Loucy (cell line): ENCODE measurements around the gene CFAP52.
"Not testable (repeated sequence)": the region's sequence is repeated elsewhere in the genome, so short reads cannot be mapped to it uniquely, and the experiment has no call there.

Source experiments
- H2AFZ ChIP-seq: fragments of 200-600 bp; sonication (generic); 2 replicates; pipeline ENCODE4 v1.6.0; 2016; ENCODE audit warnings: antibody characterized with exemption, mild to moderate bottlenecking, low read length, moderate library complexity
- H3F3A ChIP-seq: fragments of 200-600 bp; 2 replicates; pipeline ENCODE4 v1.6.0; 2016; ENCODE audit warnings: antibody characterized with exemption, low read depth, mild to moderate bottlenecking
- H3K27me3 ChIP-seq: fragments of 200-600 bp; sonication (generic); 2 replicates; pipeline ENCODE4 v1.6.1; 2014; ENCODE audit warnings: low read length, mild to moderate bottlenecking; ENCODE audit not compliant: insufficient read depth, poor library complexity, severe bottlenecking
- H3K36me3 ChIP-seq: fragments of 200-600 bp; sonication (generic); 2 replicates; pipeline ENCODE4 v1.6.1; 2016; ENCODE audit warnings: low read length; ENCODE audit not compliant: insufficient read depth
- H3K4me1 ChIP-seq: fragments of 200-600 bp; sonication (generic); 2 replicates; pipeline ENCODE4 v1.5.1; 2014; ENCODE audit warnings: low read length, mild to moderate bottlenecking; ENCODE audit not compliant: insufficient read depth, poor library complexity, severe bottlenecking
- H3K4me2 ChIP-seq: fragments of 200-600 bp; sonication (generic); 2 replicates; pipeline ENCODE4 v1.6.0; 2014; ENCODE audit warnings: antibody characterized with exemption, low read length, low read depth, mild to moderate bottlenecking; ENCODE audit not compliant: poor library complexity, severe bottlenecking
- H3K4me3 ChIP-seq: fragments of 200-600 bp; sonication (generic); 2 replicates; pipeline ENCODE4 v1.5.1; 2014; ENCODE audit warnings: low read length, mild to moderate bottlenecking, mixed read lengths; ENCODE audit not compliant: poor library complexity, severe bottlenecking
- H3K79me2 ChIP-seq: fragments of 200-600 bp; sonication (generic); 2 replicates; pipeline ENCODE4 v1.6.1; 2014; ENCODE audit warnings: low read length; ENCODE audit not compliant: insufficient read depth
- H3K9ac ChIP-seq: fragments of 200-600 bp; sonication (generic); 2 replicates; pipeline ENCODE4 v1.6.0; 2014; ENCODE audit warnings: mild to moderate bottlenecking, low read depth, low read length, moderate library complexity; ENCODE audit not compliant: poor library complexity, severe bottlenecking
- H3K9me2 ChIP-seq: fragments of 200-600 bp; sonication (generic); replicated peaks from 2 replicates; pipeline ENCODE4 v1.6.1; 2016; ENCODE audit warnings: low read depth, low read length, mixed read lengths
- H3K9me3 ChIP-seq: fragments of 200-600 bp; sonication (generic); 2 replicates; pipeline ENCODE4 v1.6.1; 2014; ENCODE audit warnings: mild to moderate bottlenecking, antibody characterized with exemption, low read length, low read depth; ENCODE audit not compliant: insufficient read depth
- H4K20me1 ChIP-seq: fragments of 200-600 bp; sonication (generic); 2 replicates; pipeline ENCODE4 v1.6.0; 2014; ENCODE audit warnings: antibody characterized with exemption, low read length, mild to moderate bottlenecking; ENCODE audit not compliant: insufficient read depth, poor library complexity, severe bottlenecking
- EZH2phosphoT487 ChIP-seq: fragments of 200-600 bp; IDR thresholded peaks from 2 replicates; pipeline ENCODE4 v1.6.1; 2018; ENCODE audit warnings: antibody characterized with exemption, mild to moderate bottlenecking, moderate library complexity, borderline replicate concordance
- TF ChIP-seq, protein P1 (sequence below): fragments of 200-600 bp; sonication (generic); conservative IDR thresholded peaks from 2 replicates; pipeline ENCODE4 v1.5.1; 2014; ENCODE audit warnings: mild to moderate bottlenecking, antibody characterized with exemption, low read length

CFAP52 gene

DNA sequence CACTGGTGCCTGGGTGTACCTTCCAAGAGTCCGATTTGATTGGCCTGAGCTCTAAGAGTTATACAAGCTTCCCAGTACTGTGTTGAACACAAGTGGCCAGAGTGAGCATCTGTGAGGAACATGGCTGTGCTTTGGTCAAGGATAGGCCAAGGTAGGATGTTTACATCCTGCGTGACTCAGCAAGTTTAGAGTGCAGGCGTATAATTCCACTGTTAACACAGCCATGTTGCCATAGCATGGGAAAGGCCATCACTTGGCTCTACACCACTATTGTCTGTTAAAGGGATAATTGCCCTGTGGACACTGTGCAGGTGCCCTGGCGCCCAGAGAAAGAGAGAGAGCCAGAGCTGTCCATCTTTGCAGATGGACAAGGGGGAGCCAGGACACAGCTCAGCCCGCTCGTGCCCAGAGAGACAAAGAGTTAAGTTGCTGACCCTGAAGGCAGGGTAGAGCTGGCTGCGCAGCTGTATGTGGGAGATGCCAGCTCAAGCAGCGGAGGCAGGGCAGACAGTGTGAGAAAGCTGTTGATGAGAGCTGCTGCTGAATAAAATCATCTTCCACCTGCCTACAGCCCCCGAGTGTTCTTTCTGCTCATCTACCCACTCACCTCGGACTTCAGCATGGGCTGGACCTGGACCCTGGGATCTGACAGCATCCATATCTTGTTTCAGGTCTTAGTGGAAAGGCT, 11.7 kb downstream of the CFAP52 start:
- Histone ChIP-seq H3F3A (no peaks in the 10 kb centered on the region), H3K9ac (no peak overlapping the region), H4K20me1 (no peaks in the 10 kb centered on the region), H3K27me3 (no peaks in the 10 kb centered on the region), H2AFZ (no peak overlapping the region), H3K9me2 (no peaks in the 10 kb centered on the region), H3K79me2 (no peaks in the 10 kb centered on the region), H3K4me2 (no peak overlapping the region), H3K36me3 (no peaks in the 10 kb centered on the region), H3K4me1 (no peaks in the 10 kb centered on the region), H3K9me3 (peaks cover 9% of the 10 kb centered on the region; the same call in 1 of the 2 replicates), H3K4me3 (no peak overlapping the region)
- TF ChIP-seq EZH2phosphoT487: no peak
- TF ChIP-seq, protein P1, sequence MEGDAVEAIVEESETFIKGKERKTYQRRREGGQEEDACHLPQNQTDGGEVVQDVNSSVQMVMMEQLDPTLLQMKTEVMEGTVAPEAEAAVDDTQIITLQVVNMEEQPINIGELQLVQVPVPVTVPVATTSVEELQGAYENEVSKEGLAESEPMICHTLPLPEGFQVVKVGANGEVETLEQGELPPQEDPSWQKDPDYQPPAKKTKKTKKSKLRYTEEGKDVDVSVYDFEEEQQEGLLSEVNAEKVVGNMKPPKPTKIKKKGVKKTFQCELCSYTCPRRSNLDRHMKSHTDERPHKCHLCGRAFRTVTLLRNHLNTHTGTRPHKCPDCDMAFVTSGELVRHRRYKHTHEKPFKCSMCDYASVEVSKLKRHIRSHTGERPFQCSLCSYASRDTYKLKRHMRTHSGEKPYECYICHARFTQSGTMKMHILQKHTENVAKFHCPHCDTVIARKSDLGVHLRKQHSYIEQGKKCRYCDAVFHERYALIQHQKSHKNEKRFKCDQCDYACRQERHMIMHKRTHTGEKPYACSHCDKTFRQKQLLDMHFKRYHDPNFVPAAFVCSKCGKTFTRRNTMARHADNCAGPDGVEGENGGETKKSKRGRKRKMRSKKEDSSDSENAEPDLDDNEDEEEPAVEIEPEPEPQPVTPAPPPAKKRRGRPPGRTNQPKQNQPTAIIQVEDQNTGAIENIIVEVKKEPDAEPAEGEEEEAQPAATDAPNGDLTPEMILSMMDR: no peak

DNA sequence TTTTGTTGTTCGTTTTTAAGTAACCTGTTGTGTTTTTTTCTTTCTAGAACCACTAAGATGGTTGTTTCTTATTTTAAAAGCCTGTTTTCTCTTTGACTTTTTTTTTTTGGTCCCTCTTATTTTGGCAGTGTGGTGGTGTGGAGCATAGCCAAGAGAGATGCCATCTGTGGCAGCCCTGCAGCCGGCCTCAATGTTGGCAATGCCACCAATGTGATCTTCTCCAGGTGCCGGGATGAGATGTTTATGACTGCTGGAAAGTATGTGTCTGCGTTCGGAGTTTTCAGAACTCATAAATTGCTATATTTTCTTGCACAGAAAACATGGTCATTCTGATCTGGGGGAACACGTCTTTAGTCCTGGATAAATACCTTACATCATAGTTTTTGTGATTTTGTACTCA, 17.6 kb downstream of the CFAP52 start:
- H3K79me2 ChIP-seq: no peaks in the 10 kb centered on the region
- H2AFZ ChIP-seq: no peak overlapping the region
- H3K4me2 ChIP-seq: no peak overlapping the region
- no peaks in the 10 kb centered on the region for H4K20me1 ChIP-seq
- no peaks in the 10 kb centered on the region for H3K27me3 ChIP-seq
- H3F3A ChIP-seq: no peaks in the 10 kb centered on the region
- no peaks in the 10 kb centered on the region for H3K9me2 ChIP-seq
- no peak overlapping the region for H3K4me3 ChIP-seq
- no peaks in the 10 kb centered on the region for H3K9me3 ChIP-seq
- H3K36me3 ChIP-seq: no peaks in the 10 kb centered on the region
- no peaks in the 10 kb centered on the region for H3K4me1 ChIP-seq
- no peak overlapping the region for H3K9ac ChIP-seq
- TF ChIP-seq EZH2phosphoT487: no peak
- TF ChIP-seq, protein P1: no peak

- not testable (repeated sequence) for H3K9me3 ChIP-seq, H3K4me3 ChIP-seq, H3K27me3 ChIP-seq, H3F3A ChIP-seq, H3K9me2 ChIP-seq, H3K79me2 ChIP-seq, H3K4me1 ChIP-seq, H3K9ac ChIP-seq, H3K4me2 ChIP-seq, H2AFZ ChIP-seq, H4K20me1 ChIP-seq, H3K36me3 ChIP-seq
These were observed 21.2 kb downstream of the CFAP52 start for GRCh38 chr17:9597638-9598037.

- Histone ChIP-seq H3K27me3 (no peaks in the 10 kb centered on the region), H3K9me3 (no peaks in the 10 kb centered on the region), H3K9me2 (no peaks in the 10 kb centered on the region), H3K79me2 (no peaks in the 10 kb centered on the region), H3F3A (no peaks in the 10 kb centered on the region), H3K9ac (no peak overlapping the region), H3K4me2 (no peak overlapping the region), H4K20me1 (no peaks in the 10 kb centered on the region), H2AFZ (no peak overlapping the region), H3K4me3 (no peak overlapping the region), H3K4me1 (no peaks in the 10 kb centered on the region), H3K36me3 (no peaks in the 10 kb centered on the region)
- TF ChIP-seq, protein P1: no peak
- no peak for TF ChIP-seq EZH2phosphoT487
These were observed 22.2 kb downstream of the CFAP52 start for GRCh38 chr17:9598661-9599060.

DNA sequence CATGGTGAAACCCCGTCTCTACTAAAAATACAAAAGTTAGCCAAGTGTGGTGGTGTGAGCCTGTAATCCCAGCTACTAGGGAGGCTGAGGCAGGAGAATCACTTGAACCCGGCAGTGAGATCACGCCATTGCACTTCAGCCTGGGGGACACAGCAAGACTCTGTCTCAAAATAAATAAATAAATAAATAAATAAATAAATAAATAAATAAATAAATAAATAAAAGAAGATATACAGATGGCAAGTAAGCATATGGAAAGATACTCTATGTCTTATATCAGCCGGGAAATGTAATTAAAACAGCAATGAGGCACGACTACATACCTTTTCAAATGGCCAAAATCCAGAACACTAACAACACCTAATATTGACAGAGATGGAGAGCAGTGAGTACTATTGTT, 28.1 kb downstream of the CFAP52 start:
- not testable (repeated sequence) for H3K36me3 ChIP-seq, H3K79me2 ChIP-seq, H3K9me2 ChIP-seq, H3K4me1 ChIP-seq, H3K9ac ChIP-seq, H2AFZ ChIP-seq, H3K27me3 ChIP-seq, H4K20me1 ChIP-seq, H3K4me2 ChIP-seq, H3K9me3 ChIP-seq, H3K4me3 ChIP-seq, H3F3A ChIP-seq
